SK-N-DZ (cell line): ENCODE results near the gene METTL26.

Experiments used
- DNase-seq: peaks from one replicate; pipeline ENCODE4 v3.0.0-alpha.2; 2015; ENCODE audit warnings: low spot score

Gene METTL26

GRCh38 chr16:658679-659571 is 22.8 kb upstream of the METTL26 start:
- DNase-seq: no peak

- DNase-seq: no peak
Measured at GRCh38 chr16:657487-657886, 21.4 kb upstream of the METTL26 start.

- DNase-seq: no peak
Measured at GRCh38 chr16:654034-654433, 17.9 kb upstream of the METTL26 start.

- no peak for DNase-seq
Measured at GRCh38 chr16:652454-653305, 16.6 kb upstream of the METTL26 start.

GRCh38 chr16:651844-652243 is 15.7 kb upstream of the METTL26 start:
- no peak for DNase-seq

GRCh38 chr16:649631-650030 is 13.5 kb upstream of the METTL26 start:
- DNase-seq: no peak

GRCh38 chr16:648781-649589 is 12.9 kb upstream of the METTL26 start, which contains the start of gene WDR90:
TSS of gene WDR90 (plus strand) at chr16:649365. CDS start at chr16:649417, 52 bp downstream.
- DNase-seq: peak; percentile 89

- peak; percentile 56 for DNase-seq
Measured at GRCh38 chr16:648071-648780, 12.1 kb upstream of the METTL26 start.

GRCh38 chr16:647173-647902 is 11.2 kb upstream of the METTL26 start:
- DNase-seq: no peak

- no peak for DNase-seq
Measured at GRCh38 chr16:646679-647172, 10.6 kb upstream of the METTL26 start.

- DNase-seq: no peak
Measured at GRCh38 chr16:645852-646678, 10.0 kb upstream of the METTL26 start.

- DNase-seq: no peak
Measured at GRCh38 chr16:644556-644955, 8.5 kb upstream of the METTL26 start.

- no peak for DNase-seq
Measured at GRCh38 chr16:643050-643368, 6.9 kb upstream of the METTL26 start.

GRCh38 chr16:642189-643049 is 6.3 kb upstream of the METTL26 start:
- no peak for DNase-seq

- peak; percentile 87 for DNase-seq
Measured at GRCh38 chr16:641326-642188, 5.5 kb upstream of the METTL26 start, which contains the start of gene MCRIP2. TSS of gene MCRIP2 (plus strand) at chr16:641828. CDS start at chr16:641992, 164 bp downstream.

- no peak for DNase-seq
Measured at GRCh38 chr16:640614-641013, 4.5 kb upstream of the METTL26 start.

- no peak for DNase-seq
Measured at GRCh38 chr16:638836-639235, 2.7 kb upstream of the METTL26 start.
